ENCODE data around the gene FARP2.

Gene FARP2

DNA sequence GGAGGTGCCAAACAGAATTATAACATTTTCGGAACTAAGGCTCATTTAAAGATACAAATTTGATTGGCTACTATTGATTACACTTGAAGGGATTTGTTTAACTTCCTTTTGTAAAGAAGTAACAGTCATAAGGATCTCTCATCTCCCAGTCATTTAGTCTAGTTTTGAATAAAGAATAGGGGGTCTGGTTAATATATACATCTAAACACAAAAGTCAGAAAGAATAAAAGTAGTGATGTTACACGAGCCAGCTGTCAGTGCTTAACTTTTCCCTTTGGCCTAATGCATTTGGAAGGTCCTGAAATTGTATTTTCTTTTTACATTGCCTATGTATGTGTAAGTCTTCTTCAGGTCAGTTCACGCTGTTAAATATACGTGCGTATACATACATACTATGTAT lies 32.3 kb upstream of the FARP2 start:
- no peak for DNase-seq (ENCODE audit: low spot score)

DNA sequence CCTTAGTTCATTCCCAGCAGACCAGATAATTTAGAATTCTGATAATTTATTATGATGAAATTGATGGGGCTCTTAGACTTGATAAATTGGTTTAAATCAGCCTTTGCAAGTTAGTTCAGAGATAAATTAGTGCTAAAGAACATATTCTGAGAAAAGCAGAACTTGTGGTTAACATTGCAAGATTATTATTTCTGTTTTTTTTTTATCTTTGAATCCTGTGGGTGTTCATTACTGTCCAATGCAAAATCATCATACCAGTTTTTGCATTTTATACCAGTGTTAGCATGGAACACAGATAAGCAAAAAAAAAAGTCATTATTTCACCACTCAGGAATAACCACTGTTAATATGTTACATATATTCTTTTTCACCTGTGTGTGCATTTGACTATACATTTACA lies 31.3 kb upstream of the FARP2 start:
- no peak for DNase-seq (ENCODE audit: low spot score)

DNA sequence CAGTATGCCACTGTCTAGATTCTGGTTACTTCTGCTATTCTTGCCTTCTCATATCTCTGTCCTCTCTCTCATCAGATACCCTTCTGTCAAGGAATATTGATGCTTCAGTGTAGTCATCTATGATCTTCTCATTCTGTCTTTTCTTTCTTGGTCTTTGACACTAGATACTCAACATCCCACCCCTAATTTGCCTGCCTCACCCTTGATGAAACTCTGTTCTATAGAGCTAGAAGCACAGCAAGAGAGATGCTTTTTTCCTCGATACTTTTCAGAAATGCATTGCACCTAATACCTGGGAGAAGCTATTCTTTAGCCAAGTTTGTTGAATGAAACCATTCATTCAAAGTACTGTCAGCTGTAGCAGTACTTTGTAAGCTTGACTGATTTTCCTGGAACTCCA lies 30.8 kb upstream of the FARP2 start:
- no peak for DNase-seq (ENCODE audit: low spot score)

DNA sequence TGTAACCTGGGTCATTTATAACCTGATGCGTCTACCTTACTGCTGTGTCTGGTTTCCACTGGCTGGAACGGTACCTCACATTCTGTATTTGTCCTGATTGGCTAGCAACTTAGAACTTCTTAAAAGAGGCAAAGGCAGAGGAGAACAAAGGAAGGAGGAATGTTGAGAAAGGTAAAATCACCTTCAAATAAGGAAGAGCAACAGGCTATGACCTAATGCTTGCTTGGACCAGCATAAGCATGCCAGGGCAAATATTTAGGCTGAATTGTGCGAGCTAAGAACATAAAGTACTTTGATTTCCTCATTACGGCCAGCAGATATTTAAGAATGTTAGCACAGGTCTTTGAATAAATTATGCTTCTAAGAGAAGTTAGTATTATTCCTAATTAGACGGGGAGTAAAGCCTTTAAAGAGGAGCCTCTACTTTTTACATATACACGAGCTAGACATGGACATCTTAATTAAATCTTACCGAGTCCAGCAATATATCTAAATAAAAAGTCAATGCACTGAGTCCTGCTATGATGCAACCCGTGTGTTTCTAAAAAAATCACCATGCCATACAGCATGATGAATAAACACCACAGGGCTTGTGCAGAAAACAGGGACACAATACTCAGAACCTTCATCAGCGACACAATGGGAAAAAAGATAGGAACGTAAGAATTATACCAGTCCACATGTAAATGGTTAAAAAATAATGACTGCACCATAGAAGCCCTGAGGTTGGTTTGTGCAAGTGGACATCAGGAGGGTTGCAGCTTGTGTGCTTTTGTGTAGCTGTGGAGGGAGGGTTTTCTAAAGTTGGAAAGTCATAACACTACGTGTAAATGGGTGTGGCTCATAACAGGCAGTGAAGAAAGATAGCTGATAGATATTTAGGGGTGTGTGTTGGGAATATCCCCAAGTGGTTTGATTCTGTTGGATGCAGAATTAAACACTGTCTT lies 26.1 kb upstream of the FARP2 start:
- DNase-seq (ENCODE audit: low spot score) = no peak

DNA sequence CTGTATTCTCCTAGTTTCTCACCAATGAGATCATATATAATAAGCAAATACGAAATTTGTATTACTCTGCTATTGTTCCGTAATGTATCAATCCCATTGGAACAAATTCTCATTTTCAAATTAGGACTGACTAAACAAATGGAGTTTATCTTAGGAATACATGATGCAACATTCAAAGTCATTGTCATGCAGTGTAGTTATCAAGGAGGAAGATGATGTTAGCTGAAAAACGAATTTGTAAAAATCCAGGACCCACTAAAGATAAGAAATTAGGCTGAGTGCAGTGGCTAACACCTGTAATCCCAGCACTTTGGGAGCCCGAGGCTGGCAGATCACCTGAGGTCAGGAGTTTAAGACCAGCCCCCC lies 25.5 kb upstream of the FARP2 start:
- DNase-seq (ENCODE audit: low spot score) = no peak

DNA sequence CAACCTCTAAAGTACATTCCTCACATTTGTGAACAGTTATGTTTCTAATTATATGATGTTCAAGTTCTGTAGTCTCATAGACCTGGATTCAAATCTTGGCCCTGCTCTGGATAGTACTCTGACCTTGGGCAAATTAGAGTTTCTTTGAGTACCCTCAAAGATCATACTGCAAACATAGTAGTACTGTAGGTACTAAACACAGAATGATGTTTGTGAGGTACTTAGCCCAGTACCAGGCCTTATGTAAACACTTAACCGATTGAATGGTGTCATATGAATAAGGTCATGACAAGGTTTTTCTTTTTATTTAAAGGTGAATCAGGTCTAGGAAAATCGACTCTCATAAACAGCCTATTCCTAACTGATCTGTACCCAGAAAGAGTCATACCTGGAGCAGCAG lies 21.3 kb upstream of the FARP2 start:
- no peak for DNase-seq (ENCODE audit: low spot score)

DNA sequence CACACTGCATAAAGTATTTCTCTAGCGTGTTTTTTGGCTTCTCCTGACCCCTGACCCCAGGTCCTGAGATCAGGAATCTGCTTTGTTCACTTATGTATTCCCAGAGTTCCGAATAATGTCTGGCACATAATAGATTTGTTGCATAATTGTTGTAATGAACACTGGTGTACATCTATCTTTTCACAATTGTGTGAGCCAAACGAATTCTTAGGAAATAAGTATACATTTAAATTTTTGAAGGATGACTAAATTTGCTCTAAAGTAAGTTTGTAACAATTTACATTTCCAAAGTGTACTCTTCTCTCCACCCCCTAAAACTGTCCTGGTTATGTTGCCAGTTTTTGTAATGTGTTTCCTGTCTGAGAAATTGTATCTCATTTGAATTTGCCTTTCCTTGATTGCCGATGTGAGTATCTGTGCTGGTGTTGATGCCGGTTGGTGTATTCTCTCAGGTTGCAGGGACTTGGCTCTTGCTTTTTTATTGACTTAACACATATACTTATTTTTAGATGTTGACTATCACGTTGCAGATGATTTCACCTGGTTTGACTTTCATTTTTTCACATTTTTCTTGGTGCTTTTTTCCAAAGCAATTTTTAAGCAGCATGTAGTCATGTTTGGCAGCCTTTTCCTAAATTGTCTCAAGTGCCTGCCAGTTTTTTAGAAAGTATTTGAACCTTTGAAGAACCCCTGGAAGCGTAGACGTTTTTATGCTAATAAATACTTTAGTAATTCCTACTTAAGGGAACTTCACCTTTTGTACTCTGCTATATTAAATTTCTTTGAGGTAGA lies 16.1 kb upstream of the FARP2 start:
- DNase-seq (ENCODE audit: low spot score) = no peak

DNA sequence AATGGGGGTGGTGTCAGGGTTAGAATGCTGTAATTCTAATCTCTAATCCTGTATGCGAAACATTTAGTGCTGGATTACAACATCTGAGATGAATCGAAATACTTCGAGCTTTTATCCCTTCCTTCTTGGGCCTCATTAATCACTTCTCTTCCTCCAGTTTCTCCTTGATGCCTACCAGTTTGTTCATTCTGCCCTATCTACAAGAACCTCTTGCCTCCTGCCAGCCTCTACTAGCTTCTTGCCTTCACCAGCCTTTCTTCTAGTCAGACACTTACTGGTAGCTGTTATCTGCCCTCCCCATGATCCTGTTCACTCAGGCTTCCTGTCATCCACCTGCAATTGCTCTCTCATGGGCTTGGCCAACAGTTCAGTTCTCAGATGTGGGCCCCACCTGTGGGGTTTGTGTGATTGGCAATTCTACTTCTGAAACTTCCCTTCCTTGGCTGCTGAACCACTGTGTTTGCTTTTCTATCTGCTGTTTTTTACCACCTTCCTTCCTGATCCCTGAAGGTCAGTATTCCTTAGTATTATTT lies 15.4 kb upstream of the FARP2 start:
- DNase-seq (ENCODE audit: low spot score) = no peak

DNA sequence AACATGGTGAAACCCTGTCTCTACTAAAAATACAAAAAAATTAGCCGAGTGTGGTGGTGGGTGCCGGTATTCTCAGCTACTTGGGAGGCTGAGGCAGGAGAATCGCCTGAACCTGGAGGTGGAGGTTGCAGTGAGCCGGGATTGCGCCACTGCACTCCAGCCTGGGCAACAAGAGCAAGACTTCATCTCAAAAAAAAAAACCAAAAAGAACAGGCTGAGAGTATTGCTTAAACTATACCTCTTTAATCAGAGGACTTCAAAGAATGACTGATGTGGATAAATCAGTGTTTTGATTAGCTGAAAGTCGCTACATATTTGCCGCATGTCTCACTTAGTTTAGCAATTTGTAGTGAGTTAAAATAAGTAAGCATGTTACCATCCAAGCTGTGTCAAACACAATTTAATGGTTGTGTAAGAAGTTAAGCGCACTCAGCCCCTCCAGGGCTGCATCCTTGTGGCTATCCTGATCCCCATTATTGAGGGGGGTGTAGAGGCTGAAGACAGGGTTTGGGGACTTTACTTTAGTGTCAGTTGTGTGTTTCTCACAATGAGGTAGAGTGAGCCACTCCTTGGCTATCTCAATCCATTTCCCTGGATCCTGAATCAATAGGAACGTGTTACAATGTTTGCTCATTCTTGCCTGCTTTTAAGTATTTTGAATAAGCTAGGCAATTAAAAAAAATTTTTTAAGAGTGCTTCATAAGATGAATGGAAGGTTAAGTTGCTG lies 11.0 kb upstream of the FARP2 start:
- no peak for DNase-seq (ENCODE audit: low spot score)

DNA sequence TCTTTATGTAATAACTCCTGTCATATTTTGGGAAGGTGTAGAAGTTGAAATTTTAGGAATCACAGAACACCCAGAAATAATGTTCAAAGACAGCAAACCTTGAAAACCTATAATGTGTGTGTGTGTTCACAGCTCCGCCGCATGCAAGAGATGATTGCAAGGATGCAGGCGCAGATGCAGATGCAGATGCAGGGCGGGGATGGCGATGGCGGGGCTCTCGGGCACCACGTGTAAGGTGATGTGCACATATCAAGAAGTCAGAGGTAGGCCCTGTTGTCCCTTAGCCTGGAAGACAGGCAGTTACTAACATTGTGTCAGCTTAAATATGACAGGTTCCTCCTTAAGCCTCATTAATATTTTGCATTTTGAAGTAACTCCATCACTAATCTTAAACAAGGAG lies 6.1 kb upstream of the FARP2 start:
- no peak for DNase-seq (ENCODE audit: low spot score)

DNA sequence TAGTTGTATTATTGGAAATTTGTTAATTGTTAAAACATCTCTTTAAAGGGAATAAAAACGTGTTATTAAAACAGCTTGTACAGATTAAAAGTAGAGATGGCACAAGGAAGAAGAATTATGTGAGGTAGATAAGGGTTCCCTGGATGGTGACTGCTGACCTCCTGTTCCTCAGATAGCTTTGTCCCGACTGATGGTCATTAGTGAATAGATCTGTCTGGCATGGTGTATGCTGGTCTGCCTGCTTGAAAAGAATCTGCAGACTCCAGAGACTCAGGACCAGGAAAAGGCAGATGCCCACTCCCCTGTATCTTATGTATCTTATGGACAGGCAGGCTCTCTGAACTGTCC lies 5.6 kb upstream of the FARP2 start:
- no peak for DNase-seq (ENCODE audit: low spot score)

DNA sequence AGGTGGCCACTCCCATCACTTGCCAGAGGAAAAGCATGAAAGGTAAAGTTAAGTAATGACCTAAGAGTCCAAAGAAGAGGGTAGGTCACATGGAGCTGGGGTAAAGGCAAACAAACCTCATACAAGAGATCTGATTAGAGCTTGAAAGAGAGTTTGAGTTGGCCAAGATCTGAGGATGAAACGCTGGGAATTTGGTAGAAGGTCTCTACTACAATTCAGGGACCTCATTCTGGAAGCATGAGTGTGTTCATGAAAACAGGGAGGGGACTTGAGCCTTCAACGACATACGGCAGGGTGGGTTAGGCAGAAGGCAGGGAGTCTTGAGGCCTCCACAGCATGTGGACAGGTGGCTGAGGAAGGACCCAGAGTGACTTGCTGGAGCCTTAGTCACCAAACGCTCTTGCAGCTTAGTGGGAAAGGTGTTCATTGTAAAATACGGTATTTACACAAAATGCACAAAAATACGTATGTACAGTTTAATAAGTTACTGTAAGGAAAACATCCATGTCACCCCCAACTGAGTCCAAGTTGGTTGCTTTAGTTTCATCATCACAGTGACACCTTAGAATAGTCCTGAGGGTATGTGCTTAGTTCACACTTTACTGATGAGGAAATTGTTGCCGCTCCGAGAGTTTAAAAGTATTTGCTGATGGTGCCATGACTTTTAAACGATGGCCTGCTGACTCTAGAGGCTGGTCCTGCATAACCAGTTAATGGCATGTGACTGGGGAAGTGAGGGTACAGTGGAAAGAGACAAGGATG lies 5.0 kb upstream of the FARP2 start:
- no peak for DNase-seq (ENCODE audit: low spot score)

DNA sequence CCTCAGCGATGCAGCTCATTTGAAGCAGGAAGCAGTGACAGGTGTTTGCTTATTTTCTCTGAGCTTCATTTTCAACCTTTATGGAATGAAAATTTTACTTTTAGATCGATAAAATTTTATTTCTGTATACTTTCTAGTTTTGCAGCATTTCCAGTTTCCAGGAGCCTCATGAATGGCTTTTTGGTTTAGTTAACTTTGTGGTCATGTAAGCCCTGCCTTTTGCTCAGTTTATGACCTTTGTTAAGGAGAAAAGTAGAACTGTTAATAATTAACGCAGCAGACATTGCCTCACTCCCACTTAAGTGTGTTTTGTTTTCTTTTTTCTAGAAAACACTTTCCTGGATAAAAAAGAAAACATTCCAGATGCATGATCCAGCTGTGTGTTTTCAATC lies 4.4 kb upstream of the FARP2 start:
- no peak for DNase-seq (ENCODE audit: low spot score)

DNA sequence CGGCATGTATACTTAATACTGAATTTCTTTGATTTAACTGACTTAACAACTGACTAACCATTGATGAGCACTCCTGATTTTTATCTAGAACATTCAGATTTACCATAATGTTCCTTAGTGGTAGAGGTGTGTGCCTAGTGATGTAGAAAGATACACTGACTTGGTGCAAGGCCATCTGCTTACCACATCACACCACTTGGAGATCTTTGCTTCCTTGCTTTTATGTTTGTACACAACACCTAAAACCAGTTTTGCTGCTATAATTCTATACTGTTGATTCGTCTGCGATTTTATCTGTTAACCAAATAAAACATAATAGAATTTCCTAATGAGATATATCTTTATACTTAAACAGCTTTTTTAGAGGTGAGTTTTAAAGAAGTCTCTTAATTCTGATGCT lies 3.9 kb upstream of the FARP2 start:
- no peak for DNase-seq (ENCODE audit: low spot score)

DNA sequence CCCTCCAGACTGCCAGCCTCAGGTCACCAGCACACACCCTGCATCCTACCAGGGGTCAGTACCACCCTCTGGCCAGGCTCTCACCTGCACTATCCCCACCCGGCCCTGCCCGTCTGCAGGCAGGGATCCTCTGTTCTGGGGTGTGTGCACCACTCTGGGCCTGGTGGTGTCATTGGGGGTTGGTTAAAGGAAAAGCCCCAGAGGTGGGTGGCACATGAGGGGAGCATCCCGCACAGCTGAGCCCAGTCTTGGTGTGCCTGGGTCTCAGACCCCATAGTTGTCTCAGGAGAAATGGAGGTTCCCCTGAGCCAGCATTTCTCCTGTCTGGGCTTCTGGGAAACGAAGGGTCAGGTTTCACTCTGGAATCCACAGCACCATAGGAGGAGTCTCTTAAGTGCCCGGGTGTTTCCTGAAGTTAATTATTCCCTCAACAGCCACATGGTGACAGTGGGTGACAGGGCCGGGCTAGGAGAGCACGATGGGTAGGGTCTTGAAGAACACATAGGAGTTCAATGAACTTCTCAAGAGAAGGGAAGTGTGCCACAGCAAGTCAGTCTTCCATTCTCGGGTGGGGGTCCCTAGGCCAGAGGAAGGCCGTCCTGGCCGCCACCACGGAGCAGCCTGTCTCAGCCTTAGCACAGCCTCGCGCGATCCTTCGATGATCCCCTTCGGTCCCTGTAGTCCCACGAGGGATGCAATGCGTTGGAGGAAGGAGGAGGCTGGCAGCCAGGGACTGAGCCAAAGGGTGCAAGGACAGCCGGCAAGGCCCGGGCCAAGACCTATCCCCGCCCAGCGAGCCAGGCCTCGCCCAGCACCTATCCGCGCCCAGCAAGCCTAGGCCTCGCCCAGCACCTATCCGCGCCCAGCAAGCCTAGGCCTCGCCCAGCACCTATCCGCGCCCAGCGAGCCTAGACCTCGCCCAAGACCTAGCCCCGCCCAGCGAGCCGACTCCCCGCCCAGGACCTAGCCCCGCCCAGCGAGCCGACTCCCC lies 1.1 kb upstream of the FARP2 start:
- peak; percentile 72 for DNase-seq (ENCODE audit: low spot score)

DNA sequence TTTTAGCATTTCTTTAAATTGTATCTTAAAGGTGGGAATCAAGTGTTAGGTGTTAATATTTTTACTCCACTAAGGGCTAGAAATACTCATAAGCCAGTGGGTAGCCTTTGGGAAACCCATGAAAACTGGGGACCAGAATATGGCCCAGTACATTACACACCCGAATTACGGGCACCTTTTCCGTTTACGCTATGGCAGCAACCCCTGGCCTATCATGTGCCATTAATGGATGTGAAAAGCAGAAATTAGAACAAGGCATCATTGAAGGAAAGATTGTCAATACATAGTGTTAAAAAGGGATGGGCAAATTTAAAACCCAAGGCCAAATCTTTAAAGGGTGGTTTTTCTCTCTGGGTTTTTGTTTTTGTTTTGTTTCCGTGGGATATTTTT lies 781 bp downstream of the FARP2 start:
- DNase-seq (ENCODE audit: low spot score) = no peak

DNA sequence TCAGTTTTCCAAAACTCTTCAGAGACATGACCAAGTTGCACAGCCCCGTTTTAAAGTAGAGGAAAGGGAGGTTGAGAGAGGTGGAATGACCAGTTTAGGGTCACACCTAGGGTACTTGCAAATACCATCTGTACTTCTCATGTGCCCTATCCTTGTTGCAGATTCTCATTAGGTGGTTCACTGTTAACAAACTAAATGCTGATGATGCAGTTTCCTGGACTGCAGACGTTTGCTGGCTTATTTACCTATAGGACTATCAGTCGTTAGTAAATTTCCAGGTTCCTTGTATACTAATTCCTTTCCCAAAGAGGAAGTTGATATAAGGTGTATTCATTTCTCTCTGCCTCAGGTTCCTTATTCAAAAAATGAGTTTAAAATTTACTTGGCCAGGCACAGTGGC lies 1.4 kb downstream of the FARP2 start:
- no peak for DNase-seq (ENCODE audit: low spot score)

DNA sequence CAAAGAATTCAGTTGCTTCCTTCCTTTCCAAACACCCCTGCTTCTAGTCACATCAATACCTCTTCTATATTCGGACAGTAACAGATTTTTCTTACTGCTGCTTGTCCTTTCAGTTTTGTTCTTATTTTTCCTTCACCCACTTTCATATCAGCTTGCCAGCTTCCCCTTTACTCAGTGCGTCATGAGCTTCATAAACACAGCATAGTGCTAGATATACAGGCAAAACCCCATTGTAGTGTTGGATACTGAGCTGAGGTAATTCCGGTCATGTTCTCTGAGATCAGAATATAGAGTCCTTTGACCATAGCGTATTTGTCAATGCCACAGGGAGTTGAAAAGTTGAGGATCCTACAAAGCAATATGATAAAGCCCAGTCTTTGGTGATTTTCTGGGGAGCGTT lies 2.4 kb downstream of the FARP2 start:
- no peak for DNase-seq (ENCODE audit: low spot score)

DNA sequence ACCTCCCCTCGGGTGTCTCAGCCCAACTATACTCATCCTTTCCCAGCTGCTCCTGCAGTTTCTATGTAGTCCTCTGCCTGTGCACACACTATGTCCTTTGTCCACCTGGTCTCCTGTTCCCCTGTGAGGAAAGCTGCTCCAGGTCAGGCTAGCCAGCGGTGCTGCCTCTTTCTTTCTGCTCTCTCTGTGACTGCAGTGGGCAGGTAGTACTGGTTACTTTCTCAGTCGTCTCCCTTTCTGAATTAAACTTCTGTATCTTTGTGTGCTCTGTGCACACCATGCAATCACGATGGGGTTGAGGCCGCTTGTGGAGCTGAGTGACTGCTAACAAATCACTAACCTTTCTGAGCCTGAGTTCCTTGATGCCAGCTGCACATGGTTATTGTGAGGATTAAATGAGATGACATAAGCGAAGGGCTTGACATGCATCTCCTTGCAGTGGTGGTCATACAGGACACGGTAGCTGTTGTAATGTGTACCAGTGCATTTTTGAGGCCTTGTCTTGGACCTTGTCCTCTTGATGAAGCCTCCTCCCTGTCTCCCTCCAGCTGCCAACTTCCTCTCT lies 3.5 kb downstream of the FARP2 start:
- no peak for DNase-seq (ENCODE audit: low spot score)

DNA sequence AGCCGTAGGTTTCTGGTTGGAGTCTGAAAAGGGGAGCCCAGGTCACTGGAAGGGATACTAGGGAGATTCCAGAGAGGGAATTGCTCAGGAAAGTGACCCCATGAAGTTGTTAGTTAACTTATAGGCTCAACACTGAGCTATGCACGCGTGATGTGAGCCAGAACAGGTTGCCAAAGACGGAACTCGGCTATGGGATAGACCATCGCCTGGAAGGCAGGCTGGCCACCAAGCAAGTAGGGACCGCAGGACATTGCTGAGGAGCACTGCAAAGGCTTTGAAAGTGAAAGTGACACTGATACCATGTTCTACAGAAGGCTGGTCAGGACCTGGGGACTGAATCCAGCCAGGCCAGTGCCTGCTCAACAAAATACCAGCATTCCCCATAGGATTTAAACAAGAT lies 7.3 kb downstream of the FARP2 start:
- no peak for DNase-seq (ENCODE audit: low spot score)
